ENCODE results near the gene RNASE2.

DNA sequence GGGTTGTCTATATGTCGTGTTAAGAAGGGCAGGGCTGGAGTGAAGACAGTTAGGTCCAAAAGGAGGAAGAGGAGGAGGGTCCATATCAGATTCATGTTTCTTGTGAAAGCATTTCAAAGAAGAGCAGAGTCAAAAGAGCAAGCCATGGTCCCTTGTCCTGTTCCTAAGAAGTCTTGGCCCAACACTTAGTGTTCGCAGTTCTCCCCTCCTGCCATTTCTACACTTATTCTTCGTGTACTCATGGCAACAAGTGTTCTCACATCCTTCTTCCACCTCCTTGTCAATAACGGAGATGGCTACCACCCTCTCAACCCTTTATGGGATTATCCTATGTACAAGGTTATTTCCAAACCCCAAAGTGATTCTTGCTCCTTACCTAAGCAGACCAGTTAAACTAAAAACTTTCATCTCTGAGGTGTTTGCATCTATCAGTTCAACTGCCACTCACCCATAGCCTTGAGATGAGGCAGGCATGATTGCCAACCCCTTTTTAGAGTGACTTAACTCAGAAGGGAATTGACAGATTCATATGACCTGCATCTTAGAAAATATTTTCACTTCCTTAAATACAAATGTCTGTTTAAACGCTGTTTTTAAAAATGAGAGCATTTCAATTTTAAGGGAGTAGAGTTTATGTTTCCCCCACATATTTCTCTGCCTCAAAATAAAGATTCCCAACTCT, 19.8 kb upstream of the RNASE2 start:
- TF ChIP-seq, protein P1, sequence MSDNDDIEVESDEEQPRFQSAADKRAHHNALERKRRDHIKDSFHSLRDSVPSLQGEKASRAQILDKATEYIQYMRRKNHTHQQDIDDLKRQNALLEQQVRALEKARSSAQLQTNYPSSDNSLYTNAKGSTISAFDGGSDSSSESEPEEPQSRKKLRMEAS (IDR thresholded peaks at IDR 0.05; ENCODE audit: insufficient read depth, insufficient read length), result no peak
- TF ChIP-seq POLR2AphosphoS5 (IDR thresholded peaks at IDR 0.05; ENCODE audit: insufficient read depth, low read depth, low read length) (no peak), POLR2A (IDR thresholded peaks at IDR 0.05; ENCODE audit: low read depth, low read length) (no peak)
- TF ChIP-seq, protein P2, sequence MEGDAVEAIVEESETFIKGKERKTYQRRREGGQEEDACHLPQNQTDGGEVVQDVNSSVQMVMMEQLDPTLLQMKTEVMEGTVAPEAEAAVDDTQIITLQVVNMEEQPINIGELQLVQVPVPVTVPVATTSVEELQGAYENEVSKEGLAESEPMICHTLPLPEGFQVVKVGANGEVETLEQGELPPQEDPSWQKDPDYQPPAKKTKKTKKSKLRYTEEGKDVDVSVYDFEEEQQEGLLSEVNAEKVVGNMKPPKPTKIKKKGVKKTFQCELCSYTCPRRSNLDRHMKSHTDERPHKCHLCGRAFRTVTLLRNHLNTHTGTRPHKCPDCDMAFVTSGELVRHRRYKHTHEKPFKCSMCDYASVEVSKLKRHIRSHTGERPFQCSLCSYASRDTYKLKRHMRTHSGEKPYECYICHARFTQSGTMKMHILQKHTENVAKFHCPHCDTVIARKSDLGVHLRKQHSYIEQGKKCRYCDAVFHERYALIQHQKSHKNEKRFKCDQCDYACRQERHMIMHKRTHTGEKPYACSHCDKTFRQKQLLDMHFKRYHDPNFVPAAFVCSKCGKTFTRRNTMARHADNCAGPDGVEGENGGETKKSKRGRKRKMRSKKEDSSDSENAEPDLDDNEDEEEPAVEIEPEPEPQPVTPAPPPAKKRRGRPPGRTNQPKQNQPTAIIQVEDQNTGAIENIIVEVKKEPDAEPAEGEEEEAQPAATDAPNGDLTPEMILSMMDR (IDR thresholded peaks at IDR 0.05; ENCODE audit: extremely low read depth in 1 of 2, insufficient read depth in 1 of 2, low read depth in 1 of 2, low read length in 2 of 2), result no peak
